ENCODE measurements around the gene UBE2I.
A peak's percentile ranks its signal among the peaks of the same experiment; 100 is the strongest.

Gene UBE2I

GRCh38 chr16:1308036-1308976 is 1.1 kb upstream of the UBE2I start (continued):
- TF ChIP-seq EGR2 (tag by site-specific recombination; IDR thresholded peaks at IDR 0.05; ENCODE audit: low read depth) (0 out of 2 replicates have a peak, but pooled peaks have one; percentile 4), KLF1 (tag by site-specific recombination; IDR thresholded peaks at IDR 0.05) (peak; percentile 19), ZSCAN18 (tag by site-specific recombination; IDR thresholded peaks at IDR 0.05) (no peak), KLF8 (tag by site-specific recombination; IDR thresholded peaks at IDR 0.05) (peak; percentile 19; the same call in 1 of the 2 replicates), PATZ1 (tag by site-specific recombination; IDR thresholded peaks at IDR 0.05) (peak; percentile 66; the same call in 1 of the 2 replicates), TSHZ1 (tag by site-specific recombination; IDR thresholded peaks at IDR 0.05; ENCODE audit: borderline replicate concordance) (peak; percentile 29; the same call in 1 of the 2 replicates), REPIN1 (tag by site-specific recombination; IDR thresholded peaks at IDR 0.05; ENCODE audit: low read depth) (no peak), ZBTB10 (tag by site-specific recombination; IDR thresholded peaks at IDR 0.05) (no peak), ZBTB17 (tag by site-specific recombination; IDR thresholded peaks at IDR 0.05) (no peak), ZNF645 (tag by site-specific recombination; IDR thresholded peaks at IDR 0.05) (no peak), ZNF830 (tag by site-specific recombination; IDR thresholded peaks at IDR 0.05; ENCODE audit: low read depth) (no peak), BCL11B (tag by site-specific recombination; IDR thresholded peaks at IDR 0.05; ENCODE audit: low read depth) (peak; percentile 85), ZNF639 (tag by site-specific recombination; IDR thresholded peaks at IDR 0.05) (0 out of 2 replicates have a peak, but pooled peaks have one; percentile 32), ZNF138 (tag by site-specific recombination; IDR thresholded peaks at IDR 0.05; ENCODE audit: borderline replicate concordance) (no peak), ZNF248 (tag by site-specific recombination; IDR thresholded peaks at IDR 0.05) (no peak), ZNF366 (tag by site-specific recombination; conservative IDR thresholded peaks at IDR 0.05) (peak; percentile 98), ZBTB1 (tag by site-specific recombination; IDR thresholded peaks at IDR 0.05) (0 out of 2 replicates have a peak, but pooled peaks have one; percentile 43), ZNF221 (tag by site-specific recombination; IDR thresholded peaks at IDR 0.05; ENCODE audit: borderline replicate concordance) (no peak), BCL11A (tag by site-specific recombination; IDR thresholded peaks at IDR 0.05; ENCODE audit: low read depth) (peak; percentile 92), ZNF112 (tag by site-specific recombination; IDR thresholded peaks at IDR 0.05) (no peak), ZNF510 (tag by site-specific recombination; IDR thresholded peaks at IDR 0.05; ENCODE audit: insufficient replicate concordance) (no peak), ZBTB48 (tag by site-specific recombination; IDR thresholded peaks at IDR 0.05) (no peak), ZNF571 (tag by site-specific recombination; IDR thresholded peaks at IDR 0.05) (no peak), ZBTB26 (tag by site-specific recombination; optimal IDR thresholded peaks at IDR 0.05) (no peak)

Data from HEK293 (cell line).